Glutamatergic neuron (in vitro differentiated cells): ENCODE results near the gene NUP62. TPM values are rescaled to one million over a fixed set of nuclear protein-coding genes. Genes with fewer than 3 reads are reported as not detected.

Experiments
- DNase-seq: peaks from one replicate; pipeline ENCODE4 v3.0.0; 2022
- H3K27ac Mint-ChIP-seq: one replicate; pipeline ENCODE4 v1.8.0; 2020; ENCODE audit warnings: mild to moderate bottlenecking, mixed read lengths, inconsistent platforms; ENCODE audit not compliant: unreplicated experiment
- H3K27me3 Mint-ChIP-seq: one replicate; pipeline ENCODE4 v1.8.0; 2020; ENCODE audit warnings: mild to moderate bottlenecking, moderate library complexity, mixed read lengths, inconsistent platforms; ENCODE audit not compliant: unreplicated experiment
- H3K36me3 Mint-ChIP-seq: one replicate; pipeline ENCODE4 v1.8.0; 2020; ENCODE audit warnings: mild to moderate bottlenecking, mixed read lengths, inconsistent platforms; ENCODE audit not compliant: unreplicated experiment
- H3K4me1 Mint-ChIP-seq: one replicate; pipeline ENCODE4 v1.8.0; 2020; ENCODE audit warnings: mild to moderate bottlenecking, low read depth, mixed read lengths, inconsistent platforms; ENCODE audit not compliant: unreplicated experiment
- H3K4me3 Mint-ChIP-seq: one replicate; pipeline ENCODE4 v1.8.0; 2020; ENCODE audit warnings: mild to moderate bottlenecking, mixed read lengths, inconsistent platforms; ENCODE audit not compliant: unreplicated experiment
- H3K9me3 Mint-ChIP-seq: one replicate; pipeline ENCODE4 v1.8.0; 2020; ENCODE audit warnings: mild to moderate bottlenecking, moderate library complexity, mixed read lengths, inconsistent platforms; ENCODE audit not compliant: unreplicated experiment
- total RNA-seq: library from RNA; stranded (reverse); fragmentation: NEBNext Ultra II Directional; extraction: Animal tissue kit (Norgen Biotek cat#: 25700); gene quantifications from one replicate; pipeline ENCODE4 v1.2.1, GENCODE V29; 2021; ENCODE audit not compliant: unreplicated experiment
- TF ChIP-seq, protein P1 (sequence below): fragments of 200-600 bp; sonication (generic); IDR thresholded peaks from one replicate; pipeline ENCODE4 v1.5.0; 2021; ENCODE audit not compliant: partially characterized antibody, unreplicated experiment

The NUP62 gene
- total RNA-seq, 1 donor from 2014 or later, result 65.4 TPM

GRCh38 chr19:49877020-49877878 lies 52.1 kb downstream of the NUP62 start, which contains the start of the genes AKT1S1 and TBC1D17:
Gene AKT1S1, minus strand, starts transcription at chr19:49877355. Its CDS starts 4,060 bp downstream, at chr19:49873295.
Gene TBC1D17, plus strand, starts transcription at chr19:49877702. Its CDS starts 22 bp downstream, at chr19:49877724.
- Mint-ChIP-seq H3K27me3 (peaks cover 16% of the 10 kb centered on the region), H3K9me3 (peaks cover 10% of the 10 kb centered on the region), H3K27ac (peak within 1 kb of the TSS; percentile 85), H3K4me3 (no peak within 1 kb of the TSS), H3K4me1 (peaks cover 10% of the 10 kb centered on the region), H3K36me3 (no peaks in the 10 kb centered on the region)
- peak; percentile 96 for DNase-seq
- TF ChIP-seq, protein P1, sequence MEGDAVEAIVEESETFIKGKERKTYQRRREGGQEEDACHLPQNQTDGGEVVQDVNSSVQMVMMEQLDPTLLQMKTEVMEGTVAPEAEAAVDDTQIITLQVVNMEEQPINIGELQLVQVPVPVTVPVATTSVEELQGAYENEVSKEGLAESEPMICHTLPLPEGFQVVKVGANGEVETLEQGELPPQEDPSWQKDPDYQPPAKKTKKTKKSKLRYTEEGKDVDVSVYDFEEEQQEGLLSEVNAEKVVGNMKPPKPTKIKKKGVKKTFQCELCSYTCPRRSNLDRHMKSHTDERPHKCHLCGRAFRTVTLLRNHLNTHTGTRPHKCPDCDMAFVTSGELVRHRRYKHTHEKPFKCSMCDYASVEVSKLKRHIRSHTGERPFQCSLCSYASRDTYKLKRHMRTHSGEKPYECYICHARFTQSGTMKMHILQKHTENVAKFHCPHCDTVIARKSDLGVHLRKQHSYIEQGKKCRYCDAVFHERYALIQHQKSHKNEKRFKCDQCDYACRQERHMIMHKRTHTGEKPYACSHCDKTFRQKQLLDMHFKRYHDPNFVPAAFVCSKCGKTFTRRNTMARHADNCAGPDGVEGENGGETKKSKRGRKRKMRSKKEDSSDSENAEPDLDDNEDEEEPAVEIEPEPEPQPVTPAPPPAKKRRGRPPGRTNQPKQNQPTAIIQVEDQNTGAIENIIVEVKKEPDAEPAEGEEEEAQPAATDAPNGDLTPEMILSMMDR, result no peak

DNA sequence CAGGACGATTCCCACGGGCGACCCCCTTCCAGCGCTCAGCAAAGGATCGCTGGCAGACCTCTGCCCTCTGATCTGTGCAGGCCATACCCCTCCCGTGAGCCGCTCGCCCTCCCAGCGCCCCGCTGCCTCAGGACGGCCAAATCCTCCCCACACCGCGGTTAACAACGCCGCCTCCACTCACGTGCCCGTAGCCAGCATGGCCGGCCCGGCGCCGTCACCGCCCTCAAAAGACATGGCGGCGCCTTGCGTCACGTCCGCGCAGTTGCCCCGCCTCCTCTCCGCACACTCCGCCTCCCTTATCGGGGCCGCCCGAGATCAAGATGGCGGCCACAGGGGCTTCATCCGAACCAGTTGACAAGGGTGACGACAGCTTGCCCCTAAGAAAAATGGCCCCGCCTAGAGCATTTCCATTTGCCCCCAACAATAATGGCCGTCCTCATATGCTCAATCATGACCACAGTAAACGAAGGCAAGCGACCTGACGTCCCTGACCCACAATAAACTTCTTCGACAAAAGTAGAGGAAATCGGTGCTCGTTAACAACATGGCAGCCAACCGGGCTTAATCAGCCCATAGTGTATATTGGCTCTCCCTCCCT lies 52.8 kb downstream of the NUP62 start:
- TF ChIP-seq, protein P1, result no peak
- H3K36me3 Mint-ChIP-seq, result no peaks in the 10 kb centered on the region
- no peak overlapping the region for H3K4me3 Mint-ChIP-seq
- H3K9me3 Mint-ChIP-seq, result peaks cover 14% of the 10 kb centered on the region
- H3K27ac Mint-ChIP-seq, result no peak overlapping the region
- H3K27me3 Mint-ChIP-seq, result peaks cover 18% of the 10 kb centered on the region
- H3K4me1 Mint-ChIP-seq, result peaks cover 11% of the 10 kb centered on the region
- DNase-seq, result peak; percentile 97

GRCh38 chr19:49875857-49876421 lies 53.4 kb downstream of the NUP62 start:
- Mint-ChIP-seq H3K4me3 (no peak overlapping the region), H3K36me3 (no peaks in the 10 kb centered on the region), H3K27me3 (peaks cover 18% of the 10 kb centered on the region), H3K9me3 (peaks cover 14% of the 10 kb centered on the region), H3K4me1 (peaks cover 11% of the 10 kb centered on the region), H3K27ac (no peak overlapping the region)
- peak; percentile 78 for DNase-seq
- TF ChIP-seq, protein P1, result no peak

- H3K4me3 Mint-ChIP-seq, result no peak overlapping the region
- H3K36me3 Mint-ChIP-seq, result no peaks in the 10 kb centered on the region
- TF ChIP-seq, protein P1, result no peak
- peaks cover 15% of the 10 kb centered on the region for H3K9me3 Mint-ChIP-seq
- DNase-seq, result no peak
- peaks cover 16% of the 10 kb centered on the region for H3K4me1 Mint-ChIP-seq
- H3K27ac Mint-ChIP-seq, result peak overlapping the region; percentile 66
- H3K27me3 Mint-ChIP-seq, result peaks cover 18% of the 10 kb centered on the region
Observed at GRCh38 chr19:49875177-49875576, 54.1 kb downstream of the NUP62 start.
